GM12878 (cell line): Measurements from ENCODE around the gene RASAL2. TPM values are rescaled to one million over a fixed set of nuclear protein-coding genes. Genes with fewer than 3 reads are reported as not detected.

ENCODE experiments used
- BCL11A ChIP-seq: IDR thresholded peaks from 2 replicates; pipeline ENCODE4 v1.6.1; 2011; ENCODE audit warnings: low read depth, low read length
- CBX3 ChIP-seq: fragments of 200-600 bp; sonication (generic); IDR thresholded peaks from 2 replicates; pipeline ENCODE4 v1.6.1; 2016; ENCODE audit warnings: low read depth, borderline replicate concordance
- CHD1 ChIP-seq: IDR thresholded peaks from 2 replicates; pipeline ENCODE4 v1.6.1; 2012; ENCODE audit warnings: low read depth, low read length, improper control_type of control experiment
- ELK1 ChIP-seq: IDR thresholded peaks from 2 replicates; pipeline ENCODE4 v1.6.1; 2012; ENCODE audit warnings: low read depth, low read length, improper control_type of control experiment
- ESRRA ChIP-seq: IDR thresholded peaks from 2 replicates; pipeline ENCODE4 v1.6.1; 2012; ENCODE audit warnings: mild to moderate bottlenecking, low read length, improper control_type of control experiment
- HDGF ChIP-seq: fragments of 450-650 bp; IDR thresholded peaks from 2 replicates; pipeline ENCODE4 v1.6.1; 2016; ENCODE audit warnings: antibody characterized with exemption
- IRF3 ChIP-seq: fragments of 450-650 bp; IDR thresholded peaks from 2 replicates; pipeline ENCODE4 v1.6.1; 2014; ENCODE audit warnings: mild to moderate bottlenecking
- MYC ChIP-seq: IDR thresholded peaks from 2 replicates; pipeline ENCODE4 v1.6.1; 2011; ENCODE audit warnings: mild to moderate bottlenecking, low read length, moderate library complexity, inconsistent platforms; ENCODE audit not compliant: insufficient read depth, insufficient replicate concordance, insufficient read length, severe bottlenecking
- RB1 ChIP-seq: fragments of 450-650 bp; formaldehyde crosslinking; IDR thresholded peaks from 2 replicates; pipeline ENCODE4 v1.6.1; 2017; ENCODE audit warnings: mild to moderate bottlenecking, borderline replicate concordance
- SMAD5 ChIP-seq: IDR thresholded peaks from 2 replicates; pipeline ENCODE4 v1.6.1; 2016; ENCODE audit warnings: antibody characterized with exemption, low read depth
- SMC3 ChIP-seq: IDR thresholded peaks from 2 replicates; pipeline ENCODE4 v1.6.1; 2011; ENCODE audit warnings: low read length, improper control_type of control experiment, borderline replicate concordance
- SPI1 ChIP-seq: IDR thresholded peaks from 2 replicates; pipeline ENCODE4 v1.6.1; 2011; ENCODE audit warnings: low read depth, mild to moderate bottlenecking, low read length, moderate library complexity, borderline replicate concordance; ENCODE audit not compliant: insufficient read depth
- STAT1 ChIP-seq: fragments of 450-650 bp; conservative IDR thresholded peaks from 2 replicates; pipeline ENCODE4 v1.6.1; 2014; ENCODE audit warnings: antibody characterized with exemption, mild to moderate bottlenecking
- TCF7 ChIP-seq: IDR thresholded peaks from 2 replicates; pipeline ENCODE4 v1.6.1; 2014; ENCODE audit warnings: antibody characterized with exemption, borderline replicate concordance
- ZNF274 ChIP-seq: IDR thresholded peaks from one replicate; pipeline ENCODE4 v1.8.0; 2011; ENCODE audit not compliant: insufficient read length, insufficient read depth
- polyA plus RNA-seq, 11 experiments: library from polyadenylated mRNA; depleted of rRNA in 4 of 11; unstranded in 6 of 11; stranded (reverse) in 5 of 11; fragments of >200 nt; fragmentation: Nextera tagmentation in 4 of 11; fragmentation: Illumina TruSeq in 1 of 11; extraction: Ambion mirVana in 4 of 11; extraction: Trizol in 1 of 11; gene quantifications; 1 replicate in 1 of 11; 2 replicates in 10 of 11; pipeline versions ENCODE4 v1.2.1 to v1.2.3, GENCODE V29; 2011 to 2016; ENCODE audit warnings: inconsistent platforms in 2 of 11, missing spikeins in 2 of 11, low read depth in 1 of 11
- total RNA-seq, 4 experiments: library from RNA; depleted of rRNA in 3 of 4; stranded (reverse); fragments of >200 nt in 3 of 4; fragmentation: Illumina TruSeq in 1 of 4; extraction: Trizol in 1 of 4; gene quantifications; 2 replicates each; pipeline versions ENCODE4 v1.2.1 to v1.2.3, GENCODE V29; 2013 to 2021
- TF ChIP-seq, protein P1 (sequence below): IDR thresholded peaks from 2 replicates; pipeline ENCODE4 v1.6.1; 2012; ENCODE audit warnings: mild to moderate bottlenecking, low read depth, low read length
- TF ChIP-seq, protein P2 (sequence below): IDR thresholded peaks from 2 replicates; pipeline ENCODE4 v1.6.1; 2012; ENCODE audit warnings: improper control_type of control experiment, low read depth, low read length; ENCODE audit not compliant: insufficient replicate concordance

The RASAL2 gene
- total and polyA plus RNA-seq, 10 of the 15 experiments (the other 5 are each of a cell fraction or from before 2014, with no cell fraction given): 0.02 to 6.9 (median 0.17) TPM; not detected in 1

DNA sequence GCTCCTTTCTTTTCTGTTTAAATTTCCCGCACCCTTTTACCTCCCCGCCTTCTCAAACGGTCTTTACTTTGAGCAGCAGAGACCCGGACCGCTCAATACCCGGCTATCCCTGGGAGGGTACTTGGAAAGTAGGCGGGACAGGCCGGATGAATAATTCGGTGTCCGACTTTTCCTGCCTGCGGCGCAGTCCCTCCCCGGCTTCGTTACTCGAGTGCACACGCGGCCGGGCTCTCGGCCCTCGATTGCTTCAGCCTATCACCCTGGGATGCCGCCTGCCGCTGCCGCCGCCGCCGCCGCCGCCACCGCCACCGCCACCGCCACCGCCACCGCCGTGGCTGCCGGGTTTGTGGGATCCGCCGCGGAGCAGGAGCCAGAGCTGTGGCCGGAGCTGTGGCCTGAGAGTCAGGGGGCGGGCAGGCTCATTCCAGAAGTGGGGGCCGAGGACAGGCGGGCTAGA is 382 bp upstream of the RASAL2 start (continued):
- no peak for TF ChIP-seq STAT1
- TF ChIP-seq CBX3: no peak
- no peak for TF ChIP-seq ELK1
- TF ChIP-seq TCF7: no peak
- TF ChIP-seq ESRRA: no peak
- TF ChIP-seq HDGF: no peak
- no peak for TF ChIP-seq MYC
- no peak for TF ChIP-seq SMC3
- TF ChIP-seq SMAD5: no peak
- TF ChIP-seq IRF3: no peak
- TF ChIP-seq, protein P1, sequence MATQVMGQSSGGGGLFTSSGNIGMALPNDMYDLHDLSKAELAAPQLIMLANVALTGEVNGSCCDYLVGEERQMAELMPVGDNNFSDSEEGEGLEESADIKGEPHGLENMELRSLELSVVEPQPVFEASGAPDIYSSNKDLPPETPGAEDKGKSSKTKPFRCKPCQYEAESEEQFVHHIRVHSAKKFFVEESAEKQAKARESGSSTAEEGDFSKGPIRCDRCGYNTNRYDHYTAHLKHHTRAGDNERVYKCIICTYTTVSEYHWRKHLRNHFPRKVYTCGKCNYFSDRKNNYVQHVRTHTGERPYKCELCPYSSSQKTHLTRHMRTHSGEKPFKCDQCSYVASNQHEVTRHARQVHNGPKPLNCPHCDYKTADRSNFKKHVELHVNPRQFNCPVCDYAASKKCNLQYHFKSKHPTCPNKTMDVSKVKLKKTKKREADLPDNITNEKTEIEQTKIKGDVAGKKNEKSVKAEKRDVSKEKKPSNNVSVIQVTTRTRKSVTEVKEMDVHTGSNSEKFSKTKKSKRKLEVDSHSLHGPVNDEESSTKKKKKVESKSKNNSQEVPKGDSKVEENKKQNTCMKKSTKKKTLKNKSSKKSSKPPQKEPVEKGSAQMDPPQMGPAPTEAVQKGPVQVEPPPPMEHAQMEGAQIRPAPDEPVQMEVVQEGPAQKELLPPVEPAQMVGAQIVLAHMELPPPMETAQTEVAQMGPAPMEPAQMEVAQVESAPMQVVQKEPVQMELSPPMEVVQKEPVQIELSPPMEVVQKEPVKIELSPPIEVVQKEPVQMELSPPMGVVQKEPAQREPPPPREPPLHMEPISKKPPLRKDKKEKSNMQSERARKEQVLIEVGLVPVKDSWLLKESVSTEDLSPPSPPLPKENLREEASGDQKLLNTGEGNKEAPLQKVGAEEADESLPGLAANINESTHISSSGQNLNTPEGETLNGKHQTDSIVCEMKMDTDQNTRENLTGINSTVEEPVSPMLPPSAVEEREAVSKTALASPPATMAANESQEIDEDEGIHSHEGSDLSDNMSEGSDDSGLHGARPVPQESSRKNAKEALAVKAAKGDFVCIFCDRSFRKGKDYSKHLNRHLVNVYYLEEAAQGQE: no peak
- no peak for TF ChIP-seq BCL11A
- TF ChIP-seq SPI1: no peak
- no peak for TF ChIP-seq CHD1
- TF ChIP-seq RB1: peak; percentile 58; the same call in 1 of the 2 replicates
- TF ChIP-seq, protein P2, sequence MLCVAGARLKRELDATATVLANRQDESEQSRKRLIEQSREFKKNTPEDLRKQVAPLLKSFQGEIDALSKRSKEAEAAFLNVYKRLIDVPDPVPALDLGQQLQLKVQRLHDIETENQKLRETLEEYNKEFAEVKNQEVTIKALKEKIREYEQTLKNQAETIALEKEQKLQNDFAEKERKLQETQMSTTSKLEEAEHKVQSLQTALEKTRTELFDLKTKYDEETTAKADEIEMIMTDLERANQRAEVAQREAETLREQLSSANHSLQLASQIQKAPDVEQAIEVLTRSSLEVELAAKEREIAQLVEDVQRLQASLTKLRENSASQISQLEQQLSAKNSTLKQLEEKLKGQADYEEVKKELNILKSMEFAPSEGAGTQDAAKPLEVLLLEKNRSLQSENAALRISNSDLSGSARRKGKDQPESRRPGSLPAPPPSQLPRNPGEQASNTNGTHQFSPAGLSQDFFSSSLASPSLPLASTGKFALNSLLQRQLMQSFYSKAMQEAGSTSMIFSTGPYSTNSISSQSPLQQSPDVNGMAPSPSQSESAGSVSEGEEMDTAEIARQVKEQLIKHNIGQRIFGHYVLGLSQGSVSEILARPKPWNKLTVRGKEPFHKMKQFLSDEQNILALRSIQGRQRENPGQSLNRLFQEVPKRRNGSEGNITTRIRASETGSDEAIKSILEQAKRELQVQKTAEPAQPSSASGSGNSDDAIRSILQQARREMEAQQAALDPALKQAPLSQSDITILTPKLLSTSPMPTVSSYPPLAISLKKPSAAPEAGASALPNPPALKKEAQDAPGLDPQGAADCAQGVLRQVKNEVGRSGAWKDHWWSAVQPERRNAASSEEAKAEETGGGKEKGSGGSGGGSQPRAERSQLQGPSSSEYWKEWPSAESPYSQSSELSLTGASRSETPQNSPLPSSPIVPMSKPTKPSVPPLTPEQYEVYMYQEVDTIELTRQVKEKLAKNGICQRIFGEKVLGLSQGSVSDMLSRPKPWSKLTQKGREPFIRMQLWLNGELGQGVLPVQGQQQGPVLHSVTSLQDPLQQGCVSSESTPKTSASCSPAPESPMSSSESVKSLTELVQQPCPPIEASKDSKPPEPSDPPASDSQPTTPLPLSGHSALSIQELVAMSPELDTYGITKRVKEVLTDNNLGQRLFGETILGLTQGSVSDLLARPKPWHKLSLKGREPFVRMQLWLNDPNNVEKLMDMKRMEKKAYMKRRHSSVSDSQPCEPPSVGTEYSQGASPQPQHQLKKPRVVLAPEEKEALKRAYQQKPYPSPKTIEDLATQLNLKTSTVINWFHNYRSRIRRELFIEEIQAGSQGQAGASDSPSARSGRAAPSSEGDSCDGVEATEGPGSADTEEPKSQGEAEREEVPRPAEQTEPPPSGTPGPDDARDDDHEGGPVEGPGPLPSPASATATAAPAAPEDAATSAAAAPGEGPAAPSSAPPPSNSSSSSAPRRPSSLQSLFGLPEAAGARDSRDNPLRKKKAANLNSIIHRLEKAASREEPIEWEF: peak; percentile 58
- TF ChIP-seq ZNF274: no peak
